GOT3 (cell line): ENCODE data around the gene MUC6.

ENCODE experiments used
- DNase-seq: peaks from one replicate; lab custom pipeline; 2025; ENCODE audit warnings: mixed read lengths; lab: John Stamatoyannopoulos, UW

MUC6 gene

DNA sequence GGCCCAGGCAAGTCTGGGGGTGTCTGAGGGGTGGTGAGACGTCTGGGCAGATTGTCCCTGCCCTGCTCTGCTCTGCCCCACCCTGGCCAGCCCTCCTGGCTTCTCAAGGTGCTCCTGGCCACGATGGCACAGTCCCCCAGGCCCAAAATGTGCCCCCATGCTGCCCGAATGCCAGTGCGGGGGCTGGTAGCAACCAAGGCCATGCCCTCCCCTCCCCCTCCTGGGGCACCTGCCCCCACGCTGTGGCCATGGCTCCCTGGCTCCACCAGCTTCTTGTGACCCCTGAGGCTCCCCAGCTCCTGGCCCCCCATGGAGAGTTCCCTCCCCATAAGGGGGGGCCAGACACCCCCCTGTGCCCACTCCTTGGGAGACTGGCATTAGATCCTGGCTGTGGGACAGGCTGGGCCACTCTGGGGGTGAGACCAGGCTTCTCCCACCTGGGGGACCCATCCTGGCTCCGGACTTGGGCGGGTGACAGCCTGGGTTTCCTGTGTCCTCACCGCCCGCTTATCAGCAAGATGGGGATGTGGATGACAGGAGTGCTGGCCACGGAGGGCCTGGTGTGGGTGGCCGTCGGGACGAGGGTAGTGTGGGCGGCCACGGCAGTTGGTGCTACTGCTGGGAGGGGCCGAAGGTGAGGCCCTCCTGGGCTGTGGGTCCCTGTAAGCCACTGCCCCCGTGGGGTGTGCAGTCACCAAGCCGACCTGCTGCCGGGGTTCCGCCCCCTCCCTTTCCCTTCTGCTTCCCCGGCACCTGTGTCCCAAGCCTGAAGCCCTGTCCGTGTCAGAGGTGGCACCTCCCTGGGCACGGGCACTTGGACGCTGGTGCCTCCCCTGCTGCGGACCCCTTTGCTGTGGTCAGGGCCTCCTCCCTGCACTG lies 15.9 kb upstream of the MUC6 start:
- no peak for DNase-seq

- DNase-seq = no peak
These were observed 15.0 kb upstream of the MUC6 start for GRCh38 chr11:1051356-1052132.

DNA sequence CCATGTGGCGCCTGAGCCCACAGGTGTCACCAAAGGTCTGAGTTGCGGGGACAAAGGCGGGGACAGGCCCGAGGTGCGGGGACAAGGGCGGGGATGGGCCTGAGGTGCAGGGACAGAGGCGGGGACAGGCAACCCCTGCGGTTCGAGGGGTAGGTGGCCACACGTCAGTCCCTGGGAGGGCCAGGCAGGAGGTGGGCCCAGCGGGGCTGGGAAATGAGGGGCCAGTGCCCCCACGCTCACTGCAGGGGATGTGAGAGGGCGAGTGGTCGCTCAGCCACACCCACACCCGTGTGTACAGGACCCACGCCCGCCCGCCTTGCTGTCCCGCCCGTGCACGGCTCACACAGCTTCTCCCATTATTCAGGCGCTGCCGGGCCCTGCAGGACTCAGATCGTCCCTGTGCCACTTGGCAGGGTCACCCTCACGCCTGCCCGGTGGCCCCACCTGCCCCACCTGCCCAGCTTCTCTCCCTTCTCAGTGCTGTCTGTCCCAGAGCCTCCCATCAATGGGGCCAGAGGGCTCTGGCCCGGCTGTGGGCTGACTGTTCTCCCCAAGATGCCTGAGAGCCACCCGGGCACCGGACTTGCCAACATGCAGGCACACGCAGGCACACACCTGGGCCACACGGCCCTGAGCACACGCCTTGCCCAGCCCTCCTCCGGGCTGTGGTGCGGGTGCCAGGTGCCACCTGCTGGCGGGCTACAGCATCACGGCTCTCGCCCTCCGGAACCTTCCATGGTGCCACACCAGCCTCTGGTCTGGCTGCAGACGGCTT lies 14.2 kb upstream of the MUC6 start:
- DNase-seq = no peak

- DNase-seq = no peak
These were observed 13.5 kb upstream of the MUC6 start for GRCh38 chr11:1049911-1050580.

- no peak for DNase-seq
These were observed 12.9 kb upstream of the MUC6 start for GRCh38 chr11:1049431-1049891.

DNA sequence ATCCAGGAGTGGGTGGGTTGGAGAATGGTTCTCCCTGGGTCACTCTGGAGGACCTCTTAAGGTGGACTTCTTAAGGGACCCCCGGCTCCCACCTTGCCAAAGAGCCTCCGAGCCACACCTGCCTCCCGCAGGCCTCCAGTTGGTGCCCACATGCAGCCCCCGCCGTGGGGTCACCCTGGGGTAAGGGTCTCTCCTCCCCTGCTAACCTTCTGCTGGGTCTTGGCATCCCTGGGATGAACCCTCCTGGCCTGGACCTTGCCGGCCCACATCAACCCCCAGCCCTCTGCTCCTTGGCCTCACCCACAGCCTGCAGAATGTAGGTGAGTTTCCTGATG lies 12.5 kb upstream of the MUC6 start:
- no peak for DNase-seq

DNA sequence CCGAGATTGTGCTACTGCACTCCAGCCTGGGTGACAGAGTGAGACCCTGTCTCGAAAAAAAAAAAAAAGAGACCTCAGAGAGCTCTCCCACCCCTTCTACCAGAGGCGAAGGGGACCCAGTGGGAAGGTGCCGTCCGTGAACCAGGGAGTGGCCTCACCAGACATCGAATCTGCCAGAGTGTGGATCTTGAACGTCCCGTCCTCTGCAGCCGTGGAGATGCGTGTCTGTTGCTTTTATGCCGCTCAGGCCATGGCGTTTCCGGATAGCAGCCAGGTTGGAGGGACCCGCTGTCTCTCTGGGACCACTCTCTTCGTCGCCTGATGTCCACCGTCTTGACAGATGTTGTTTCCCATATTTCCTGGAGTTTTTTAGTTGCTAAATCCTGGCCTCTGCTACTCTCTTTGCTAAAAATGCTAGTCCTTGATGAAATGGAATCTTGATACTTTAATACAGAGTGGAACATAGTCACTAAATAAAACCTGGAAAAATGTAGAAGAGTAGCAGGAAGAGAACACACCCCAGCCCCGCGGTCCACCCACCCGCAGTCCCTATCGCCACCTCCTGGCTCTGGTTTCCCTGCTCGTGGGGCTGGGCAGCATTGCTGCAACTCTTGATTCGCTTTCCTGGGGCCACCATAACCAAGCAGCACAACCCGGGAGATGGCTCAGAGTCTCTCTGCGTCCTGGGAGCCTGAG lies 12.0 kb upstream of the MUC6 start:
- DNase-seq = no peak

DNA sequence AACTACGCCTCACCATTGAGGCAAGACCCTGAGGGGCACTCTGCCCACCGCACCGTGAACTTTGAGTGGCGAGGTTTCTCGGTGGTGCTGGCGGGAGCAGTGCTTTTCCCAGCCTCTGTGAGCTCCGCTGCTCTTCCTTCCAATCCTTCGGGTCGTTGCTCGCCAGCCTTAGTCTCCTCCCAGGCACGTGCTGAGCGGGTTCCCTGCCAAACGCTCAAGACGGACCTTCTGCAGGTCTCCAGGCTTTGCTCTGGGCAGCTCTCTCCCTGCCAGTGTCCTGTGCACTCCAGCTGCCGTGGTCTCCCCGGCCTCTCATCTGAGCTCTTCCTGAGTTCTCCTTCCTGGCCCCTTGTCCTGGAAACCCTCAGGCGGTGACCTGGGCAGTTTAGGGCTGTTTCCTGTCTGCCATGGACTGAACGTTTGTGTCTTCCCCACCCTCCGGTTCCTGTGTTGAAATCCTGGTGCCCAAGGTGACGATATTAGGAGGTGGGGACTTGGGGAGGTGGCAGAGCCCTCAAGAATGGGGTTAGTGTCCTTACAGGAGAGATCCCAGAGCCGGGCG lies 11.2 kb upstream of the MUC6 start:
- no peak for DNase-seq

GRCh38 chr11:1044160-1044559 lies 7.6 kb upstream of the MUC6 start:
- DNase-seq = no peak

GRCh38 chr11:1043563-1044096 lies 7.1 kb upstream of the MUC6 start:
- no peak for DNase-seq

GRCh38 chr11:1042626-1043562 lies 6.4 kb upstream of the MUC6 start:
- no peak for DNase-seq

DNA sequence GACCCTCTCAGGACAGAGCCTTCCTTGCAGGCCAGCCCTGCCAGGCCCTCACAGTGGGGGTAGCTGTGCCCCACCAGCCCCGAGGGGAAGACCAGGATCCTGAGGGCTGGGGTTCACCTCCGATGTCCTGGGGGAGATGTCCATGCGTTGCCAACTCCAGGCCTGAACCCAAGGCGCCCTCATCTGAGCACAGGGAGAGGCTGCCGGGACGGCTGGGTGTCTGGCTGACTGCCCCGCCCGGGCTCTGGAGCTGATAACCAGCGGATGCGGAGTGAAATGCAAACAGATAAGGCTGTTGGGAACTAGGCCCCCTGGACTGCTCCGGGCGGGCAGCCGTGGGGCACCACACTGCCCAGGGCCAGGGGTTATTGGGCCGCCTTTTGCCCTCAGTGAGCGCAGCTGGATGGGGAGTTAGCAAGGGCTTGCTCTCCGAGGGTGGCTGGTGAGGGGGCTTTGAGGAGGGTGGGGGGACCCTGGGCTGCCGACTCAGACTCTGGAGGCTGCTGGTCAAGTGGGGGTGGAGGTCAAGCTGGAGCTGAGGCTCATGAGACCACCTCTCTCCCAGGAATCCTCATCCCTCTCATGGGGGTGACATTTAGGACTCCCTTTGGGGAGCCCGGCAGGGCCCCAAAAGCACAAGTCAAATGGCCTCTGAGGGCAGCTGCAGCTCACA lies 5.6 kb upstream of the MUC6 start:
- no peak for DNase-seq

DNA sequence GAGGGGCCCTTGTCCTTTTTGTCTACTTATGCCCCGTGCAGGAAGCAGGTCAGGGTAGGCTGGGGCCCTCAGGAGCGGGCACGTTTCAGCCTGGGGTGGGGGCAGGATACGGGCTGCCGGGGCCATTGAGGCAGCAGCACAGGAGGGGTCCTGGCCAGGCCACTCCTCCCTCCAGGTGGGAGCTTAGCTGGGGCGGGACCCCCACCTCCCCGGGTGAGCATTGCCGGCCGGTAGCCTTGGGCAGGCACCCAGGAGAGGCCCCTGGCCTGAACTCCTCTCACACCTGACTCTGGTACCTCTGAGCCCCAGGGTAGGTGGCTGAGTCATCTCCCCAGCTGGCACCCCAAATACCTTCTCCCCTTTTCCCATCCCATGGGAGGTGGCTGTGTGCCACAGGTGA lies 5.0 kb upstream of the MUC6 start:
- no peak for DNase-seq

DNA sequence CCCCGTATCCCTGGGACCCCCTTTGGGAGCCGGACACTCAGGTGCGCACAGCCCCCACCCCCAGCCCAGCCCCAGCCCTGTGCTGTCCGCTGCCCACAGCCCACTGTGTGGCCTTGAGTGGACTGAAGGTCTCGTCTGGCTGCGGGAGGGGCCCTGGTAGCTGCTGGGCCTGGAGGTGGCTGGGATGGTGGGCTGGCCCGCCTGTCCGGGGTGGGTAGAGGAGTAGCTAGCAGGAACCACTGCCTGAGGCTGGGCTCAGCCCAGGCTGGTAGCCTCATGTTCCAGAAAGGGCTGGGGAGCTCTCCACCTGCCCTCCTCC lies 4.6 kb upstream of the MUC6 start:
- DNase-seq = no peak

GRCh38 chr11:1040428-1041148 lies 4.1 kb upstream of the MUC6 start:
- DNase-seq = no peak

GRCh38 chr11:1039481-1040427 lies 3.2 kb upstream of the MUC6 start:
- no peak for DNase-seq

- DNase-seq = no peak
These were observed 2.4 kb upstream of the MUC6 start for GRCh38 chr11:1038921-1039320.
